ENCODE data around the gene NCR1.
"Not testable (repeated sequence)": the region's sequence is repeated elsewhere in the genome, so short reads cannot be mapped to it uniquely, and the experiment has no call there.

NCR1 gene

DNA sequence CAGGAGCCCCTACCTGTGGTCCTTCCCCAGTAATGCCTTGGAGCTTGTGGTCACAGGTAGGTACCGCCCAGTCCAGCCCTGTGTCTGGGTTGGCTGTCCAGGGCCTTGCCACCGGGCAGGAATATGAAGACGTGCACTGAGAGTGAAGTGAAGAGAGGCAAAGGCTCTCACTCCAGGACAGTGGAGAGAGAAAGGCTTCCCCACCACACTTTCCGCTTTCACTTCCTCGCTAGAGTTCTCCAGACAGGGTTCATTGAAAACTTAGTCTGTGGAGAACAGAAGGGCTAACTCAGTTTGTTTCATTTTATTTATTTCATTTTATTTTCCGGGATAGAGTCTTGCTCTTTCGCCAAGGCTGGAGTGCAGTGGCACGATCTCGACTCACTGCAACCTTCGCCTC lies 17.7 kb upstream of the NCR1 start:
- Histone ChIP-seq H3K23ac (ENCODE audit: low read length) (no peak overlapping the region), H4K5ac (ENCODE audit: low read length) (no peak overlapping the region), H2AK5ac (ENCODE audit: low read length) (no peak overlapping the region), H3K4me1 (ENCODE audit: control insufficient read depth, low read depth, low read length) (no peaks in the 10 kb centered on the region), H2BK120ac (ENCODE audit: low read depth, low read length) (no peak overlapping the region), H3K18ac (ENCODE audit: low read length) (no peak overlapping the region), H3K27ac (ENCODE audit: low read depth, low read length) (no peak overlapping the region), H3K27me3 (ENCODE audit: insufficient read depth, low read length, poor library complexity) (no peaks in the 10 kb centered on the region), H3K9ac (ENCODE audit: low read length) (no peak overlapping the region), H3K4me2 (ENCODE audit: low read length) (no peak overlapping the region), H2BK5ac (ENCODE audit: low read length) (no peak overlapping the region), H2BK15ac (replicated peaks; ENCODE audit: low read depth) (no peak overlapping the region), H3K79me1 (ENCODE audit: low read length) (no peaks in the 10 kb centered on the region), H3K56ac (ENCODE audit: low read length) (no peak overlapping the region), H3K4ac (ENCODE audit: low read depth, low read length) (no peak overlapping the region), H3K4me3 (ENCODE audit: low read length) (no peak overlapping the region), H3K79me2 (ENCODE audit: control insufficient read depth, insufficient read depth, low read length) (no peaks in the 10 kb centered on the region), H4K8ac (ENCODE audit: low read depth, low read length) (no peak overlapping the region), H3K36me3 (ENCODE audit: control insufficient read depth, insufficient read depth, low read length) (no peaks in the 10 kb centered on the region)
- DNase-seq: no peak
- WGBS (ENCODE audit: extremely low coverage, insufficient coverage, low lambda C conversion rate): no CpG with 5 or more reads among the region's 10 CpGs

- H3K79me1 ChIP-seq (ENCODE audit: low read length): no peaks in the 10 kb centered on the region
- H3K4me1 ChIP-seq (ENCODE audit: control insufficient read depth, low read depth, low read length): no peaks in the 10 kb centered on the region
- H2BK5ac ChIP-seq (ENCODE audit: low read length): no peak overlapping the region
- H2AK5ac ChIP-seq (ENCODE audit: low read length): peak overlapping the region; percentile 78
- no peak overlapping the region for H3K18ac ChIP-seq (ENCODE audit: low read length)
- no peak overlapping the region for H2BK15ac ChIP-seq (replicated peaks; ENCODE audit: low read depth)
- H2BK120ac ChIP-seq (ENCODE audit: low read depth, low read length): no peak overlapping the region
- no peak overlapping the region for H4K8ac ChIP-seq (ENCODE audit: low read depth, low read length)
- H3K36me3 ChIP-seq (ENCODE audit: control insufficient read depth, insufficient read depth, low read length): no peaks in the 10 kb centered on the region
- no peak for DNase-seq
- no peak overlapping the region for H3K4ac ChIP-seq (ENCODE audit: low read depth, low read length)
- H3K79me2 ChIP-seq (ENCODE audit: control insufficient read depth, insufficient read depth, low read length): no peaks in the 10 kb centered on the region
- H3K4me2 ChIP-seq (ENCODE audit: low read length): no peak overlapping the region
- H3K56ac ChIP-seq (ENCODE audit: low read length): no peak overlapping the region
- no peak overlapping the region for H3K9ac ChIP-seq (ENCODE audit: low read length)
- no peaks in the 10 kb centered on the region for H3K27me3 ChIP-seq (ENCODE audit: insufficient read depth, low read length, poor library complexity)
- no peak overlapping the region for H4K5ac ChIP-seq (ENCODE audit: low read length)
- H3K27ac ChIP-seq (ENCODE audit: low read depth, low read length): no peak overlapping the region
- H3K23ac ChIP-seq (ENCODE audit: low read length): no peak overlapping the region
- WGBS (ENCODE audit: extremely low coverage, insufficient coverage, low lambda C conversion rate): no CpG with 5 or more reads among the region's 11 CpGs
- H3K4me3 ChIP-seq (ENCODE audit: low read length): no peak overlapping the region
Observed at GRCh38 chr19:54889566-54889965, 16.4 kb upstream of the NCR1 start.

- H3K79me1 ChIP-seq (ENCODE audit: low read length): no peaks in the 10 kb centered on the region
- peak overlapping the region; percentile 93 for H3K4ac ChIP-seq (ENCODE audit: low read depth, low read length)
- H3K18ac ChIP-seq (ENCODE audit: low read length): peak overlapping the region; percentile 90
- peak overlapping the region; percentile 81 for H2BK5ac ChIP-seq (ENCODE audit: low read length)
- H3K23ac ChIP-seq (ENCODE audit: low read length): no peak overlapping the region
- no peak overlapping the region for H3K9ac ChIP-seq (ENCODE audit: low read length)
- H3K27me3 ChIP-seq (ENCODE audit: insufficient read depth, low read length, poor library complexity): no peaks in the 10 kb centered on the region
- no peaks in the 10 kb centered on the region for H3K36me3 ChIP-seq (ENCODE audit: control insufficient read depth, insufficient read depth, low read length)
- H3K4me1 ChIP-seq (ENCODE audit: control insufficient read depth, low read depth, low read length): no peaks in the 10 kb centered on the region
- H3K4me3 ChIP-seq (ENCODE audit: low read length): no peak overlapping the region
- no peak overlapping the region for H4K5ac ChIP-seq (ENCODE audit: low read length)
- H2AK5ac ChIP-seq (ENCODE audit: low read length): no peak overlapping the region
- H3K27ac ChIP-seq (ENCODE audit: low read depth, low read length): peak overlapping the region; percentile 91
- WGBS (ENCODE audit: extremely low coverage, insufficient coverage, low lambda C conversion rate): no CpG with 5 or more reads among the region's 7 CpGs
- H3K56ac ChIP-seq (ENCODE audit: low read length): peak overlapping the region; percentile 67
- H4K8ac ChIP-seq (ENCODE audit: low read depth, low read length): no peak overlapping the region
- H3K79me2 ChIP-seq (ENCODE audit: control insufficient read depth, insufficient read depth, low read length): no peaks in the 10 kb centered on the region
- peak overlapping the region; percentile 94 for H2BK120ac ChIP-seq (ENCODE audit: low read depth, low read length)
- no peak overlapping the region for H3K4me2 ChIP-seq (ENCODE audit: low read length)
- peak overlapping the region; percentile 37 for H2BK15ac ChIP-seq (replicated peaks; ENCODE audit: low read depth)
- peak; percentile 89 for DNase-seq
Observed at GRCh38 chr19:54893406-54893805, 12.5 kb upstream of the NCR1 start.

GRCh38 chr19:54894106-54894505 lies 11.8 kb upstream of the NCR1 start:
- not testable (repeated sequence) for H3K4me2 ChIP-seq (ENCODE audit: low read length); H2BK5ac ChIP-seq (ENCODE audit: low read length); H3K27me3 ChIP-seq (ENCODE audit: insufficient read depth, low read length, poor library complexity); H3K4ac ChIP-seq (ENCODE audit: low read depth, low read length); H3K4me3 ChIP-seq (ENCODE audit: low read length); H4K8ac ChIP-seq (ENCODE audit: low read depth, low read length); DNase-seq; H2BK15ac ChIP-seq (replicated peaks; ENCODE audit: low read depth); H2AK5ac ChIP-seq (ENCODE audit: low read length); H3K23ac ChIP-seq (ENCODE audit: low read length); H3K4me1 ChIP-seq (ENCODE audit: control insufficient read depth, low read depth, low read length); H3K79me1 ChIP-seq (ENCODE audit: low read length); H3K36me3 ChIP-seq (ENCODE audit: control insufficient read depth, insufficient read depth, low read length); H4K5ac ChIP-seq (ENCODE audit: low read length); H3K79me2 ChIP-seq (ENCODE audit: control insufficient read depth, insufficient read depth, low read length); H3K9ac ChIP-seq (ENCODE audit: low read length)
- Histone ChIP-seq H3K18ac (ENCODE audit: low read length) (peak overlapping the region; percentile 22), H3K56ac (ENCODE audit: low read length) (peak overlapping the region; percentile 12), H3K27ac (ENCODE audit: low read depth, low read length) (peak overlapping the region; percentile 79), H2BK120ac (ENCODE audit: low read depth, low read length) (peak overlapping the region; percentile 78)
- no CpG with 5 or more reads among the region's 16 CpGs for WGBS (ENCODE audit: extremely low coverage, insufficient coverage, low lambda C conversion rate)

DNA sequence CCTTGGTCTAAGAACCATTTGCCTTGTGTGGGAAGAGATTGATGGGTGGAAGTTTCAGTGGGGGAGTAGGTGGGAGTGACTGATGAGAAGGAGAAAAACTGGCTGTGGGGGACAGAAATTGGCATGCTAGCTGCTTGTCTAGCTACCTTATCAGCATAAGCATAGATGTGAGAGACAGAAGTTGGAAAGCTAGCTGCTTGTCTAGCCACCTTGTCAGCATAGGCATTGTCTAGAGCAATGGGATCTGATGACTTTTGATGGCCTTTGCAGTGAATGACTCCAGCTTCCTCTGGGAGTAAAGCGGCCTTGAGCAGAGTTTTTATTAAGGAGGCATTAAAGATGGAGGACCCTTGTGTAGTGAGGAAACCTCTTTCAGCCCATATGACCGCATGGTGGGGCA lies 9.9 kb upstream of the NCR1 start:
- Histone ChIP-seq H2BK15ac (replicated peaks; ENCODE audit: low read depth) (no peak overlapping the region), H2BK120ac (ENCODE audit: low read depth, low read length) (no peak overlapping the region), H3K18ac (ENCODE audit: low read length) (peak overlapping the region; percentile 60), H3K27me3 (ENCODE audit: insufficient read depth, low read length, poor library complexity) (no peaks in the 10 kb centered on the region), H3K56ac (ENCODE audit: low read length) (peak overlapping the region; percentile 34), H3K79me1 (ENCODE audit: low read length) (no peaks in the 10 kb centered on the region), H3K79me2 (ENCODE audit: control insufficient read depth, insufficient read depth, low read length) (no peaks in the 10 kb centered on the region), H3K4me3 (ENCODE audit: low read length) (no peak overlapping the region), H3K23ac (ENCODE audit: low read length) (no peak overlapping the region), H2AK5ac (ENCODE audit: low read length) (no peak overlapping the region), H3K36me3 (ENCODE audit: control insufficient read depth, insufficient read depth, low read length) (no peaks in the 10 kb centered on the region), H3K4ac (ENCODE audit: low read depth, low read length) (peak overlapping the region; percentile 55), H2BK5ac (ENCODE audit: low read length) (no peak overlapping the region), H4K8ac (ENCODE audit: low read depth, low read length) (no peak overlapping the region), H3K4me2 (ENCODE audit: low read length) (no peak overlapping the region), H4K5ac (ENCODE audit: low read length) (no peak overlapping the region), H3K9ac (ENCODE audit: low read length) (no peak overlapping the region), H3K4me1 (ENCODE audit: control insufficient read depth, low read depth, low read length) (no peaks in the 10 kb centered on the region), H3K27ac (ENCODE audit: low read depth, low read length) (peak overlapping the region; percentile 66)
- DNase-seq: peak; percentile 73
- WGBS (ENCODE audit: extremely low coverage, insufficient coverage, low lambda C conversion rate): no CpG with 5 or more reads among the region's 2 CpGs

- H4K5ac ChIP-seq (ENCODE audit: low read length); H3K56ac ChIP-seq (ENCODE audit: low read length); H3K9ac ChIP-seq (ENCODE audit: low read length); H3K79me1 ChIP-seq (ENCODE audit: low read length); H2BK15ac ChIP-seq (replicated peaks; ENCODE audit: low read depth); H4K8ac ChIP-seq (ENCODE audit: low read depth, low read length); H3K27me3 ChIP-seq (ENCODE audit: insufficient read depth, low read length, poor library complexity); H3K4me2 ChIP-seq (ENCODE audit: low read length); H3K4me3 ChIP-seq (ENCODE audit: low read length); H2BK5ac ChIP-seq (ENCODE audit: low read length); H3K79me2 ChIP-seq (ENCODE audit: control insufficient read depth, insufficient read depth, low read length); H3K4ac ChIP-seq (ENCODE audit: low read depth, low read length); H3K23ac ChIP-seq (ENCODE audit: low read length); H3K18ac ChIP-seq (ENCODE audit: low read length); H2AK5ac ChIP-seq (ENCODE audit: low read length); H3K36me3 ChIP-seq (ENCODE audit: control insufficient read depth, insufficient read depth, low read length); H3K4me1 ChIP-seq (ENCODE audit: control insufficient read depth, low read depth, low read length); H2BK120ac ChIP-seq (ENCODE audit: low read depth, low read length): not testable (repeated sequence)
- peak overlapping the region; percentile 78 for H3K27ac ChIP-seq (ENCODE audit: low read depth, low read length)
- peak; percentile 39 for DNase-seq
- WGBS (ENCODE audit: extremely low coverage, insufficient coverage, low lambda C conversion rate): no CpG with 5 or more reads among the region's 7 CpGs
Observed at GRCh38 chr19:54898685-54899084, 7.3 kb upstream of the NCR1 start.

Measured in mesendoderm (in vitro differentiated cells).